PC-9 (cell line): Measurements from ENCODE around the gene RUNDC1. TPM values are rescaled to one million over a fixed set of nuclear protein-coding genes. Genes with fewer than 3 reads are reported as not detected.

Experiments used
- BruUV-seq: library from RNA; stranded (reverse); fragments of 400-500 nt; replicated peaks from 2 replicates; lab custom pipeline; 2021; lab: Mats Ljungman, UMichigan
- CTCF ChIA-PET: fragments of 300-600 bp; sonication (Branson Sonifier 250); formaldehyde crosslinking; loops from one replicate; lab custom pipeline; 2022; ENCODE audit warnings: antibody characterized with exemption; lab: Charles Lee
- POLR2A ChIA-PET: fragments of 300-600 bp; sonication (Branson Sonifier 250); formaldehyde crosslinking; loops from one replicate; lab custom pipeline; 2022; ENCODE audit warnings: antibody characterized with exemption; ENCODE audit not compliant: unreplicated experiment; lab: Charles Lee
- DNase-seq, 2 experiments: peaks; one replicate each; pipeline versions ENCODE4 v3.0.0 to v3.0.0-alpha.2; 2015 to 2022; ENCODE audit warnings: mixed read lengths in 1 of 2
- H2AFZ ChIP-seq: fragments of 200-600 bp; sonication (generic); 2 replicates; pipeline ENCODE4 v1.8.1; 2017; ENCODE audit warnings: antibody characterized with exemption
- H3F3A ChIP-seq: fragments of 200-600 bp; sonication (generic); 2 replicates; pipeline ENCODE4 v1.8.1; 2017; ENCODE audit warnings: antibody characterized with exemption, mild to moderate bottlenecking, low read depth; ENCODE audit not compliant: insufficient read depth
- H3K27ac ChIP-seq: fragments of 200-600 bp; sonication (generic); 2 replicates; pipeline ENCODE4 v1.6.1; 2016; ENCODE audit warnings: mixed run types
- H3K27me3 ChIP-seq: fragments of 200-600 bp; sonication (generic); 2 replicates; pipeline ENCODE4 v1.6.1; 2016; ENCODE audit warnings: low read depth, mixed run types; ENCODE audit not compliant: insufficient read depth
- H3K36me3 ChIP-seq: fragments of 200-600 bp; sonication (generic); 2 replicates; pipeline ENCODE4 v1.6.1; 2016; ENCODE audit warnings: low read depth, mixed run types
- H3K4me1 ChIP-seq: fragments of 200-600 bp; sonication (generic); replicated peaks from 2 replicates; pipeline ENCODE4 v1.6.1; 2016; ENCODE audit warnings: mixed run types; ENCODE audit not compliant: insufficient read depth
- H3K4me2 ChIP-seq: fragments of 200-600 bp; sonication (generic); 2 replicates; pipeline ENCODE4 v1.6.1; 2017; ENCODE audit warnings: mixed run types
- H3K4me3 ChIP-seq: fragments of 200-600 bp; sonication (generic); 2 replicates; pipeline ENCODE4 v1.6.1; 2016; ENCODE audit warnings: mixed run types
- H3K79me2 ChIP-seq: fragments of 200-600 bp; sonication (generic); 2 replicates; pipeline ENCODE4 v1.6.1; 2017; ENCODE audit warnings: low read depth, mixed run types
- H3K9me2 ChIP-seq: fragments of 200-600 bp; sonication (generic); 2 replicates; pipeline ENCODE4 v1.8.1; 2017; ENCODE audit warnings: mild to moderate bottlenecking; ENCODE audit not compliant: insufficient read depth
- H3K9me3 ChIP-seq: fragments of 200-600 bp; sonication (generic); 2 replicates; pipeline ENCODE4 v1.8.1; 2016; ENCODE audit warnings: low read depth; ENCODE audit not compliant: insufficient read depth
- H4K20me1 ChIP-seq: fragments of 200-600 bp; sonication (generic); 2 replicates; pipeline ENCODE4 v1.8.1; 2017; ENCODE audit not compliant: insufficient read depth
- CTCF ChIP-seq: fragments of 200-600 bp; sonication (generic); conservative IDR thresholded peaks from 2 replicates; pipeline ENCODE4 v1.6.1; 2017; ENCODE audit warnings: mixed run types, antibody characterized with exemption, mild to moderate bottlenecking, moderate library complexity
- EZH2 ChIP-seq: fragments of 200-600 bp; sonication (generic); IDR thresholded peaks from 2 replicates; pipeline ENCODE4 v1.8.0; 2017; ENCODE audit warnings: antibody characterized with exemption, low read depth
- intact Hi-C: fragments of 100-400 bp; cut with micrococcal nuclease; formaldehyde crosslinking; loops from one replicate; pipeline ENCODE4 v1.10.0; 2022; ENCODE audit not compliant: unreplicated experiment
- total RNA-seq: library from RNA; stranded (reverse); gene quantifications from 2 replicates; pipeline ENCODE4 v1.2.3, GENCODE V29; 2021

The RUNDC1 gene
- total RNA-seq, 1 experiment from 2014 or later = 12.7 TPM

GRCh38 chr17:42979511-42980273 is 673 bp upstream of the RUNDC1 start, which contains the start of gene PTGES3L:
TSS of gene PTGES3L (minus strand) at chr17:42980080. CDS start at chr17:42980053, 27 bp downstream.
- H3K4me1 ChIP-seq = peaks cover 20% of the 10 kb centered on the region
- peak in 1 of 2 experiments; percentile 35 for DNase-seq
- peak within 1 kb of the TSS; percentile 95 for H3K4me2 ChIP-seq
- H4K20me1 ChIP-seq = peaks cover 4% of the 10 kb centered on the region; the same call in 1 of the 2 replicates
- no peaks in the 10 kb centered on the region for H3K36me3 ChIP-seq
- H3K4me3 ChIP-seq = peak within 1 kb of the TSS; percentile 81
- H3F3A ChIP-seq = no peaks in the 10 kb centered on the region; the same call in 1 of the 2 replicates
- intact Hi-C loops = loop anchor here (1.0 kb wide), 1 partner anchor 11 kb away; no protein-coding TSS in a partner anchor
- TF ChIP-seq EZH2 = no peak
- TF ChIP-seq CTCF = no peak
- no peaks in the 10 kb centered on the region for H3K9me3 ChIP-seq
- CTCF ChIA-PET = no interaction called here
- H3K79me2 ChIP-seq = peaks cover 39% of the 10 kb centered on the region
- H3K27me3 ChIP-seq = no peaks in the 10 kb centered on the region
- H3K9me2 ChIP-seq = no peaks in the 10 kb centered on the region
- POLR2A ChIA-PET = no interaction called here
- H3K27ac ChIP-seq = peak within 1 kb of the TSS; percentile 25; the same call in 1 of the 2 replicates
- BruUV-seq = no TSS peak
- H2AFZ ChIP-seq = peak within 1 kb of the TSS; percentile 80

GRCh38 chr17:42980766-42981397 is 517 bp downstream of the RUNDC1 start:
- Histone ChIP-seq H3K27me3 (no peaks in the 10 kb centered on the region), H3F3A (no peaks in the 10 kb centered on the region; the same call in 1 of the 2 replicates), H3K4me1 (peaks cover 20% of the 10 kb centered on the region), H3K9me2 (no peaks in the 10 kb centered on the region), H3K36me3 (0 out of 2 replicates have a peak, but pooled peaks cover 4% of the 10 kb centered on the region), H3K79me2 (peaks cover 47% of the 10 kb centered on the region), H3K4me3 (peak overlapping the region; percentile 81), H3K27ac (peak overlapping the region; percentile 25; the same call in 1 of the 2 replicates), H2AFZ (peak overlapping the region; percentile 80), H3K9me3 (no peaks in the 10 kb centered on the region), H4K20me1 (peaks cover 4% of the 10 kb centered on the region; the same call in 1 of the 2 replicates), H3K4me2 (peak overlapping the region; percentile 95)
- ChIA-PET POLR2A (no interaction called here), CTCF (no interaction called here)
- intact Hi-C loops = loop anchor here (1.0 kb wide), 1 partner anchor 9 kb away; no protein-coding TSS in a partner anchor
- no TSS peak for BruUV-seq
- TF ChIP-seq CTCF = no peak
- TF ChIP-seq EZH2 = no peak
- DNase-seq = peak in 1 of 2 experiments; percentile 29

DNA sequence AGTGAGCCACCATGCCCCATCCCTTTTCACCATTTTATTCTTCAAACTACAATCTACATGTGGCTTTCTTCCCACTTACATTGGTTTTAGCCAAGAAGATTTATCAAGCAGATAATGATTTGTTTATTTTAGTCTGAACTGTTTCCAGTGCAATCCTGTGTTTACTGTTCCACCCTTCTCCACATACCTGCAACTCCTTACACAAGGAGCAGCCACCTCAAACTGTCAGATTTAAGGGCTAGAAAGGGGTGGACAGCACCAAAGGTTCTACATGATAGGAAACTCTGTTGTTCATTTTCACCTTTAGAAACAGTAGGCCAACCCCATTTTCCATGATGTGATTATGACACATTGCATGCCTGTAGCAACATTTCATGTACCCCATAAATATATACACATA is 1.9 kb downstream of the RUNDC1 start:
- DNase-seq = no peak
- no peak overlapping the region for H2AFZ ChIP-seq
- H3K9me2 ChIP-seq = no peaks in the 10 kb centered on the region
- H3K27ac ChIP-seq = 0 out of 2 replicates have a peak overlapping the region, but pooled peaks have one; percentile 37
- H3K4me2 ChIP-seq = peak overlapping the region; percentile 95
- no peaks in the 10 kb centered on the region for H3K9me3 ChIP-seq
- peak overlapping the region; percentile 81; the same call in 1 of the 2 replicates for H3K4me3 ChIP-seq
- H4K20me1 ChIP-seq = peaks cover 4% of the 10 kb centered on the region; the same call in 1 of the 2 replicates
- H3K4me1 ChIP-seq = peaks cover 20% of the 10 kb centered on the region
- peaks cover 11% of the 10 kb centered on the region; the same call in 1 of the 2 replicates for H3K36me3 ChIP-seq
- H3K27me3 ChIP-seq = no peaks in the 10 kb centered on the region
- peaks cover 4% of the 10 kb centered on the region; the same call in 1 of the 2 replicates for H3F3A ChIP-seq
- ChIA-PET CTCF (interaction anchor here (0.6 kb wide), 1 partner anchor 109 kb away, joined by 3 read pairs; no protein-coding TSS in a partner anchor), POLR2A (no interaction called here)
- H3K79me2 ChIP-seq = peaks cover 51% of the 10 kb centered on the region
- TF ChIP-seq CTCF (no peak), EZH2 (no peak)
- BruUV-seq = no TSS peak
- intact Hi-C loops = no loop called here
